Measurements from ENCODE around the gene SFT2D3. TPM values are rescaled to one million over a fixed set of nuclear protein-coding genes. Genes with fewer than 3 reads are reported as not detected.
A peak's percentile ranks its signal among the peaks of the same experiment; 100 is the strongest.

The SFT2D3 gene
- total and polyA plus RNA-seq, 2 of the 8 experiments (the other 6 are each of a cell fraction or from before 2014, with no cell fraction given) = 7.3 to 10.3 TPM

- POLR2A ChIA-PET (ENCODE audit: partially characterized antibody) = no interaction called here
- 95% methylated on average over 15 of the region's 15 CpGs; no CpG with 5 or more reads in 1 of the 2 experiments for WGBS, 2 experiments (ENCODE audit: extremely low coverage in 1 of 2, insufficient coverage in 1 of 2, insufficient read length in 1 of 2, insufficient replicate concordance in 2 of 2, low coverage in 1 of 2, low lambda C conversion rate in 2 of 2, missing lambda C conversion rate in 1 of 2)
- Histone ChIP-seq H4K91ac (replicated peaks; ENCODE audit: insufficient read length, low read length) (no peak overlapping the region), H3K79me1 (ENCODE audit: low read depth, low read length) (no peaks in the 10 kb centered on the region), H3K27me3 (replicated peaks in 1 of 4; ENCODE audit: control insufficient read depth in 3 of 4, extremely low read depth in 1 of 4, insufficient read depth in 3 of 4, low read length in 3 of 4) (no peaks in the 10 kb centered on the region), H3K9ac (replicated peaks in 1 of 4; ENCODE audit: extremely low read depth in 1 of 4, low read depth in 3 of 4, low read length in 3 of 4) (no peak overlapping the region), H2BK15ac (ENCODE audit: low read length) (no peak overlapping the region), H3K4me1 (replicated peaks in 1 of 4; ENCODE audit: control insufficient read depth in 3 of 4, insufficient read depth in 4 of 4, low read length in 3 of 4) (peaks cover 0 to 8% (median 0%) of the 10 kb centered on the region in 4 experiments; a peak in 2 of 7 replicates), H3K4me3 (ENCODE audit: extremely low read depth in 1 of 4, insufficient read depth in 2 of 4, low read depth in 3 of 4, low read length in 4 of 4) (no peak overlapping the region), H2AK5ac (ENCODE audit: low read depth, low read length) (no peak overlapping the region), H3K9me3 (ENCODE audit: insufficient read depth in 2 of 2, low read depth in 1 of 2, low read length in 1 of 2) (peaks cover 0 to 1% of the 10 kb centered on the region in 2 experiments; a peak in 1 of 4 replicates), H2BK120ac (replicated peaks; ENCODE audit: low read depth, low read length) (no peak overlapping the region), H3K18ac (ENCODE audit: extremely low read depth, low read length) (no peak overlapping the region), H2AFZ (ENCODE audit: low read length) (peak overlapping the region; percentile 59; the same call in 1 of the 2 replicates), H3K56ac (replicated peaks; ENCODE audit: insufficient read length, low read depth, low read length) (no peak overlapping the region), H3K36me3 (ENCODE audit: control insufficient read depth in 2 of 4, insufficient read depth in 4 of 4, low read length in 3 of 4) (no peaks in the 10 kb centered on the region), H2BK5ac (ENCODE audit: low read depth, low read length) (no peak overlapping the region), H3K4ac (replicated peaks; ENCODE audit: insufficient read length, low read depth, low read length) (no peak overlapping the region), H4K8ac (ENCODE audit: extremely low read depth, insufficient read depth, low read length) (peak overlapping the region; percentile 71; the same call in 1 of the 2 replicates), H3K23me2 (ENCODE audit: low read depth, low read length) (no peaks in the 10 kb centered on the region), H3K4me2 (ENCODE audit: insufficient read depth in 1 of 2, low read depth in 2 of 2, low read length in 2 of 2) (no peak overlapping the region), H3K23ac (ENCODE audit: insufficient read length) (no peak overlapping the region), H4K5ac (ENCODE audit: insufficient read length, low read depth, low read length) (no peak overlapping the region), H2BK12ac (ENCODE audit: low read depth, low read length) (no peak overlapping the region), H3K27ac (ENCODE audit: low read depth, low read length) (no peak overlapping the region), H3K79me2 (ENCODE audit: control insufficient read depth in 1 of 2, insufficient read depth in 2 of 2, low read length in 2 of 2) (no peaks in the 10 kb centered on the region), H4K20me1 (replicated peaks in 1 of 2; ENCODE audit: control insufficient read depth in 1 of 2, insufficient read depth in 2 of 2, low read length in 2 of 2) (no peaks in the 10 kb centered on the region), H2BK20ac (ENCODE audit: low read length) (no peak overlapping the region), H3K14ac (ENCODE audit: insufficient read length) (no peak overlapping the region)
- no peak for DNase-seq (ENCODE audit: low read depth in 1 of 2, low spot score in 2 of 2)
- no peak for FAIRE-seq
- CTCF ChIA-PET (ENCODE audit: partially characterized antibody) = interaction anchor here (1.5 to 6.0 kb wide), 3 partner anchors 11 to 92 kb away, joined by 3 to 40 read pairs (median 7); no protein-coding TSS in a partner anchor
- no peak for TF ChIP-seq CREB1 (IDR thresholded peaks at IDR 0.05)
- no peak for TF ChIP-seq FOSL1 (IDR thresholded peaks at IDR 0.05; ENCODE audit: insufficient read depth, low read depth, low read length)
- no peak for TF ChIP-seq MAFK (IDR thresholded peaks at IDR 0.05; ENCODE audit: low read depth, low read length)
- no peak for TF ChIP-seq NANOG (IDR thresholded peaks at IDR 0.05; ENCODE audit: insufficient read depth, low read depth, low read length, poor library complexity, severe bottlenecking)
- no peak for TF ChIP-seq CTCF (IDR thresholded peaks at IDR 0.05; ENCODE audit: control extremely low read depth in 1 of 3, insufficient read depth in 1 of 3, low read depth in 1 of 3, low read length in 3 of 3)
- no peak for TF ChIP-seq CBX8 (IDR thresholded peaks at IDR 0.05; ENCODE audit: borderline replicate concordance, low read depth, low read length)
- TF ChIP-seq TEAD4 (IDR thresholded peaks at IDR 0.05; ENCODE audit: low read depth, low read length) = no peak
- no peak for TF ChIP-seq SIRT6 (IDR thresholded peaks at IDR 0.05; ENCODE audit: low read length)
- TF ChIP-seq EGR1 (IDR thresholded peaks at IDR 0.05; ENCODE audit: borderline replicate concordance, low read depth, low read length) = no peak
- no peak for TF ChIP-seq KDM4A (IDR thresholded peaks at IDR 0.05; ENCODE audit: low read depth, low read length, severe bottlenecking)
These were observed 17.5 kb upstream of the SFT2D3 start for GRCh38 chr2:127683757-127684156.

Data from H1 (cell line).